Embryonic facial prominence (tissue), 1 donor: ENCODE results near the gene ARFGAP1.
"Not testable (repeated sequence)": the region's sequence is repeated elsewhere in the genome, so short reads cannot be mapped to it uniquely, and the experiment has no call there.

ENCODE experiments used
- DNase-seq: peaks from one replicate; pipeline ENCODE4 v3.0.0-alpha.2; 2016; ENCODE audit errors: extremely low spot score

ARFGAP1 gene

DNA sequence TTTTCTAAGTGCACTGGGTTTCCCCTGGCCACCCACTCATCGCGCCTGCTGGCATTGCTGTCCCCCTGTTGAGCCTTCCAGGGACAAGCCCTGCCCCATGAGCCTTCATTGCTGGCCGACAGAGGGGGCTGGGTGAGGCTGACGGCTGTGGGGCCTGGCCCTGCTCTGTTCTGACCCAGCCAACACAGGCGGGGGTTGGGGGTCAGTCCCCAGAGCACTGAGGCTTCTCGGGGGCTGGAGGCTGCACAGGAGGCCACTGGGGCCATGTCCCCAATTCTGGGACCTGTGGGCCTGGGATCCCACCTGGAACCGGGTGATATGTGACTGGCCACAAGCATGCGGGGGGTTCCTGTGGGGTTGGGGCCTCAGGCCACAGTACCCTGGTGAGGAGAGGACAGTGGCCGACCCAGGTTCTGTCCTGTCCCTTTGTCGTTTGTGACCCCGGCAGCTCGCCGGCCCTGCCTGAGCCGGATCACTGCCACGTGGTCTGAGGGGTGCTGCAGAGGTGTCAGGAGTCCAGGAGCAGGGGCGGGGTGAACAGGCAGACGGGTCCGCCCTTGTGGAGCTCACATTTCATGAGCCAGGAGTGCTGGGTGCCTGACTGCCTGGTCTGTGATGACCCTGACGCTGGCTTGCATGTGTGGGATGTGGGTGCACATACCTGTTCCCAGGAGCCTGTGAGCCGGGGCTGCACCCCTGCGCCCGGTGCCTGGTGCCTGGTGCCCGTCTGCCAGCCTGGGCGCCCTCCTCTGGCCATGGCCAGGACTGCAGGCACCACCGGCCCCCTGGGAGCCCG lies 18.3 kb downstream of the ARFGAP1 start:
- DNase-seq = no peak

DNA sequence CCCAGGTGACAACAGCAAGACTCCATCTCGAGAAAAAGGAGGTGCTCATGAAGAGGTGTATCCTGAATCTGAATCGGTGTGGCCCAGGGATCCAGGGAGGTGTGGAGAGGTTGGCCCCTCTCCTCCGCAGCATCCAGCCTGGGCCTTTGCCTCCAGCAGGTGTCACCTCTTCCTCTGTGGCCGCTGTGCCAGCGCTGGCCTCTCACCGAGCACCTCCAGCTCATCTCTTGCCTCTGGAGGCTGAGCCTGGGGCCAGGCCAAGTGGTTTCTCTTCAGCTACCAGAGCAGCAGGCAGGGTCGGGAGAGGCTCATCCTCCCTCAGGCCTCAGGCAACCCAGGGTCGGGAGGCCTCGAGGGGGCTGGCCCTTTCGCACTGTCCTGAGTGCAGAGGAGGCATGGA lies 19.2 kb downstream of the ARFGAP1 start:
- no peak for DNase-seq

DNA sequence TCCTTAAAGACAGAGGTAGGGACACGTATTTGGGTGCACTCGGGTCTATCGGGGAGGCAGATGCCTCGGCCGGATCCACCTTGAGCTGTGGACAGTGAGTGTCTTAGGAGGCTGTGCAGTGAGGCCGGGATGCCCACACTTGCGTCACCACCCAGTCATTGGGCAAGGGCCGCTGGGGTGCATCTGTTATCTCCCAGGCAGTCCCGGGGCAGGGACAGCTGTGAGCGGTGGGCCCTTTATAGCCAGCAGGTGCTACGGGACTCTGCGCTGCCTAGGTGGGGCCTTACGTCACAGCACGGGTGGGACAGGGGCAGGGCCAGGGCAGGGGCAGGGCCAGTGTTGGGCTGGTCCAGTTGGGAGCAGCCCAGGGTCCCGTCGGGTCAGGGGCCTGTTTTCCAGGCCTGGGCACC lies 19.7 kb downstream of the ARFGAP1 start:
- no peak for DNase-seq

DNA sequence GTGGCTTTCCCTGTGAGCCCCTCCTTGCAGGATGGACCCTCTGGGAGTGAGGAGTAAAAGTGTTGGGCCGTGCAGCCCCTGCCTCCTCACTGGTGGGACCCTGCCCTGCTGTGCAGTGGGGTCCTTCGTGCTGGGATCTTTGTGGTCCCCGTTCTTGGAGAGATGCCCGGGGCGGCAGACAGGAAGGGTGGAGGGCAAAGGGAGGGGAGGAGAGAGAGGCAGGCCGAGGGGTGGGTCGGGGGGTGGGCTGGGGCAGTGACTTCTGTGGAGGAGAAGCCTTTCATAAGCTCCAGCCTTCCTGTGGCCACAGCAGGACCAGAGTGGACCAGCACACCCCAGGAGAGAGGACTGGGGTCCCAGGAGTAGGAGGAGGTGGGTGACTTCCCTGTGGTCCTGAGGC lies 20.3 kb downstream of the ARFGAP1 start, which contains the start of gene COL20A1:
TSS of gene COL20A1 (plus strand) at position 283 of the 400 bp plus-strand sequence. CDS start 1,922 bp downstream, outside the sequence.
- no peak for DNase-seq

DNA sequence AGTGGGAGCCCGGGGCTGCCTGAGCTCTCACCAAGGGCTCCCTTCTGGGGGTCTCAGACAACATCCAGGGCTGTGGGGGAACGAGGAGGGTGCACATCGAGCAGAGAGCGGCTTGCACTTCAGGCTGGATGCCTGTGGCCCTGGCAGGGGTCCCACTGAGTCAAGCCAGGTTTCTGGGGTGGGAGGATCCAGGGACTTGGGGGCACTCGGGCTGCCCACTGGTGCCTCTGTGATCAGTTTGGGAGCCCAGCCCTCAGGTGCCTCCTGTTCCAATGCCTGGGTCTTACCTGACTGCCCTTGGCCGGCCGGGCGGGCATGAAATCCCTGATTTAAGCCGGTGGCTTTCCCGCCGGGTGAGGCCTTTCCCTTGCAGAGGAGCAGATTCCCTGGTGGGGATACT lies 20.8 kb downstream of the ARFGAP1 start:
- no peak for DNase-seq

DNA sequence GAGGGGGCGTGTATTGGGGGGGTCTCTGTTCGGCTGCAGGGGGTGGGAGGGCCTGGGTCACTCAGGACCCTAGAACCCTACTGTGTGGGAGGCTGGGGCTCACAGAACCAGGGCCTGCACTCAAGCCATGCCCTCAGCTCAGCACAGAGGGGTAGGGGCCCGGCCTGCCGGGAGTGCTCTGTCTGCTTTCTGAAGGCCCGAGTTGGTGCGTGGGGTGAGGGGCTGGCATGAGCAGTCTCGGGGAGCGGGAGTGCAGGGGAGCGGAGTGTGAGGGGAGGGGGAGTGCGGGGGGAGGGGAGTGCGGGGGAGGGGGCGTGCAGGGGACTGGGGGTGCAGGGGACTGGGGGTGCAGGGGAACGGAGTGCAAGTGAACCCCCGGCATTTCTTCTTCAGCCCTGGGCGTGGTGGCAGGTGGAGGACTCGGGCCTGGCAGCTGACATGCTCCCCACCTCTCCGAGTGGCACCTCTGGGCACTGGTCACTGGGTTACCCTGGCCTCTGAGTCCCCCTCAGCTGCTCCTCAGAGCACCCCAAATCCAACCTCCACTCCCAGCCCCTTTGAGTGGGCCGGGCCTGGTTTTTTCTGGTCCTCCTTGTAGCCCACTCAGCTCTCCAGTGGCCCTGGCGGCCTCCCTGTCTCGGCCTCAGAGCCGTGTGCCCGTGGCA lies 21.4 kb downstream of the ARFGAP1 start:
- DNase-seq = no peak

DNA sequence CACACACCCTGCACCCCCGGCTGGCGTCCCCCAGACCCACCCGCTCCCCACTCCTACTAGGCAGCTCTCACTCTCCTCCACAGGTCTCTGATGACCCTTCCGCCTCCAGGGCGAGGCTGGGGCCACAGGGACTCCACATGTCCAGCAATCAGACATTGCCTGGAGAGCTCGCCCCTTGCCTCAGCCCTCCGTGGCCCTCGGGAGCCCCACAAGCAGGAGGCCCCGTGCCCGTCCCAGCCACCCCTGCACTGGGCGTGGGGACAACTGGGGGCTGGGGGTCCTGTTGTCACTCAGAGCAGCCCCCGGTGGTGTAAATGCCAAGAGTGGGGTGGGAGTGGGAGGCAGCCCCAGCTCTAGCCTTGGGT lies 21.9 kb downstream of the ARFGAP1 start:
- no peak for DNase-seq

DNA sequence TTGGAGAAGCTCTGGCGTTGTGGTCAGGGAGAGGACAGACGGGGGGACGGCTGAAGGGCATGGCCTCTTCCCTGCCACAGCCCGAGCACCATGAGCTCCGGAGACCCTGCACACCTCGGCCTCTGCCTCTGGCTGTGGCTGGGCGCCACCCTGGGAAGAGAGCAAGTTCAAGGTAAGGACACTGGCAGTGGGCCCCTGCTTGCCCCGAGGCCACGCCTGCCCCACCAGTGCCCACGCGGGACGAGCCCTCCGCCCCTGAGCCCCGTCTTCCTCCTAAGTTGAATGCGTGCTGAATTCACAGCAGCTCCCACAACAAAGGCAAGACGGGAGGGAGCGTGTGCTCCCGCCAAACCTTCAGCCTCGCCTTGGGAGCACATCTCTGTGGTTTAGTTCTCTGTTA lies 22.4 kb downstream of the ARFGAP1 start:
- no peak for DNase-seq

DNA sequence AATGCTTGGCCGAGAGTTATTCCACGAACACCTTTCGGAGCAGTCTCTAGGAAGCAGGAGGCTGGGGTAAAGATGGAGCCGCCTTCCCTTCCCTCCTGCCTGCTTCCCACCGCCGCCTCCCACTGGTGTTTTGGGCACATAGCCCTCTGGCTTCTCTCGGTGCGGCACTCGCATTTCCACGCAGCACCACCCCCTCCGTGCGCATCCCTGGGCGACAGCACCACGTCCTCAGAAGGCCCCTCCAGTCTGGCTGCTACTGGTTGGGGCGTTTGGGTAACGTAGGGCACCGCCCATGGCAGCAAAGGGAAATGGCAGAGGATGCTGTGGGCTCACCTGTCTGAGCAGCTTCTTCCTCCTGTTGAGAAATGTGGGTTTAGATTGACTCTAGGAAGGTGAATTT lies 22.8 kb downstream of the ARFGAP1 start:
- no peak for DNase-seq

DNA sequence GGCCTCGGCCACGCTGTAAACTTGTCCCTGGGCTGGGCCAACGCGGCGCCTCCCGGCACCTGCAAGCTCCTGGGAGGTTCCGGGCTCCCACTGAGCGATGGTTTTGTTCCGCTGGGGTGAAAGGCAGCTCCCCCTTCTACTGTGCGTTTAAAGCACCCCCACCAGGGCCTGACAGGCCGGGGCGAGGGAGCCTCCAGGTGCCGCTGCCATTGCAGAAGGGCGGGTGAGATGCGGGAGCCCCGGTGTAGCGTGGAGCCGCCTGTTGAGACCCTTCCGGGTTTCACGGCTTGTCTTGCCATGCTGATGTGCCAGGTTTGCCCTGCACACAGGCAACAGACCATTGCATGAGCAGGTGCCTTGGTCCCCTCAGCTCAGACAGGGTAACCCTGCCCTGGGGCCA lies 23.2 kb downstream of the ARFGAP1 start:
- DNase-seq = no peak

DNA sequence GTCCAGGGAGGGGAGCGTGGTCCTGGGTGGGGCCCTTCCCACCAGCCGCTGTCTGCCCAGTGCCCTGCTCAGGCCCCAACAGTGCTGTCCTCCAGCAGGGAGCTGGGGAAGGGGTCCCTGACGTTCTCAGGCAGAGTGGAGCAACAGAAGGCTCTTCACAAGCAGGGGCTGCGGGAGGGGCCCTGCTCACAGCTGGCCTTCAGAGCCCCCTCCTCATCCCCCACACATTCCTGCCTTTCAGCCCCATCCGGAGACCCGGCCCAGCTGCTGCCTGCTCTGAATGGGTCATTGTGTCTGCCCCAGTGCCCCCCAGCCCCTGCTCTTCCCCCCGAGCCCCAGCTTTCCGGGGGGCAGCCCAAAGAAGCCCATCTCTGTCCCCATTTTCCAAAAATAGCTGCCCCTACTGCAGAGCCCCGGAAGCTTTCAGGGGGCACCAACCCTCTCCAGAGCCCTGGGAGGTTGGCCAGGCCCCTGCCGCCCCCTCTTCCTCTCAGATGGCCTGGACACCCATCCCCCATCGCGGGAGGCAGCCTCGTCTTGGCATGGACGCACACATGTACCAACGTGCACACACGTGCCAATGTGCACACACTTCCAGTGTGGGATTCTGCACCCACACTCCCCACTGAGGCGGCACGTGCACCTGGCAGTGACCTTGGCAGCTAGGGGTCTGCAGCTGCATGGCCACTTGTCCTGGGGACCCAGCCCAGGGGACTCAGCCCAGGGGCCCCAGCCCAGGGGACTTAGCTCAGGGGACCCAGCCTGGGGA lies 24.1 kb downstream of the ARFGAP1 start:
- no peak for DNase-seq

DNA sequence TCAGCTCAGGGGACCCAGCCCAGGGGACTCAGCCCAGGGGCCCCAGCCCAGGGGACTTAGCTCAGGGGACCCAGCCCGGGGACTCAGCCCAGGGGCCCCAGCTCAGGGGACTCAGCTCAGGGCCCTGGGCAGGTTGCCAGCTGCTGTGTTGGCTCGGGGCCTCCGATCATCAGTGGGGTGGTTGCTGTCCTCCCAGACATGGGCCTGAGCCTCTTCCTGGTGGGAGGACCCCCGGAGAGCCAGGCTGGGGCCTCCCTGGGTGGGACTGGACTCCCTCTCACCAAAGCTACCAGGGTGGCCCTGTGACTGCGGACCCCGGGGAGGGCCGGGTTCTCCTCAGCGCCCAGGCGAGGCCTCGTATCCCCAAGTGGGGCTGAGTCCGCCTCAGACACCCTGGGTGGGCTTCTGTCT lies 24.8 kb downstream of the ARFGAP1 start:
- DNase-seq = no peak

DNA sequence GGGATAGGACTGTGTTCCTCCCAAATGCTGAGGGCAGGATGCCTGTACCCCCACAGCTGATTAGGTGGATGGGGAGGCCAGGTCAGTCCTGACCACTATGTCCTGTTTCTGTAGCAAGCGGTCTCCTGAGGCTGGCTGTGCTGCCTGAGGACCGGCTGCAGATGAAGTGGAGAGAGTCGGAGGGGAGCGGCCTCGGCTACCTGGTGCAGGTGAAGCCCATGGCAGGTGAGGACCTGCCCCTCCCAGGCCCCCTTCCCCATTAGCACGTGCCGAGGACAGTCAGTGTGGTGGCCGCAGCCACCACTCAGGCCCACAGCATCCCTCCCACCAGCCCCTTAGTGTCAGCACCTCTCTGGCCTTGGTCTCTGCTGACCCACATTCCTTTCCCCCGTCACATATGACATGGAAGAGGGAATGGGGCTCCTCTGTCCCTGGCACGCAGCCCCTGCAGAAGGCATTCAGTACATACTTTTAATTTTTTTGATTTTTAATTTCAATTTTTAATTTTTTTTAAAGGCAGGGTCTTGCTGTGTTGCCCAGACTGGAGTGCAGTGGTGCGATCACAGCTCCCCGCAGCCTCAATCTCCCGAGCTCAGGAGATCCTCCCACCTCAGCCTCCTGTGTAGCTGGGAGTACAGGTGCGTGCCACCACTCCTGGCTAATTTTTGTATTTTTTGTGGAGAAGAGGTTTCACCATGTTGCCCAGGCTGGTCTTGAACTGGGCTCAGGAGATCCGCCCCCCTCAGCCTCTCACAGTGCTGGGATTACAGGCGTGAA lies 25.4 kb downstream of the ARFGAP1 start:
- DNase-seq = no peak

DNA sequence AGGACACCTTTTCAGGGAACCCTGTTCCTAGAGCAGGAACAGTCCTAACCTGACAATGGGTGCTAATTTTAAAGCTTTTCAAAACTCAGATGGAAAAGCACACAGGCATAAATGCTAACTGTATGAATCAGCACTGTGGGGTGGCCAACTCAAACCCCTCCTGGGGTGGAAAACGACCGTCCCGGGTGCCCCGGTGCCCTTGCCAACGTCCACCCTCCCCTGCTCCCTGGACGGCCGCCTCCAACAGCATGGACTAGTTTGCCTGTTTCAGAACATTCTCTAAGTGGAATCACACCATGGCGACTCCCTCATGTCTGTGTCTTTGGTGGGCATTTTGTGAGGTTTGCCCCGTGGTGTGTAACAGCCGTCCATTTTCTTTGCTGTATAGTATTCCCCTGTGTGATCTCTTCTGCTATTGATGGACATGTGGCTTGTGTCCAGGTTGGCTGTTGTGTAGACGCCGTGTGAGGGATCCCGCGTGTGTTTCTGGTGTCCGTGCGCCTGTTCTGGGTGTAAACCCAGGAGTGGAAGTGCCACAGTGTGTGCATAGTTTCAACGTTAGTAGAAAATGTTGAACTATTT lies 26.2 kb downstream of the ARFGAP1 start:
- DNase-seq = no peak

DNA sequence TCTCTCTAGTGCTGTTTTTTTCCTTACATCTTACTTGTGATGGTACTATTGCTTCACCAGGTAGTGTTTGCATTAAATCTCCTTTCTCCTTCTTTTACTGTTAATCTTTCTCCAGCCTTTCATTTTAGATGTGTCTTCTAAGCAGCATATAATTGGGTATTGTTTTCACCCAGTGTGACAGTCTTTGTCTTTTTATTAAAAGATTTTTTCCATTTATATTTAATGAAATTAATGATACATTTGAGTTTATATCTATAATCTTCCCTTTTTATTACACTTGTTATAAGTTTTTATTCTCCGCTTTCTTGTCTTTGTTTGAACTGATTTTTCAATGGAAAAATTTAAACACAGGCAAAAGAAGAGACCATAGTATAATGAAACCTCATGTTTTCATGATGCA lies 29.1 kb downstream of the ARFGAP1 start:
- DNase-seq = no peak

DNA sequence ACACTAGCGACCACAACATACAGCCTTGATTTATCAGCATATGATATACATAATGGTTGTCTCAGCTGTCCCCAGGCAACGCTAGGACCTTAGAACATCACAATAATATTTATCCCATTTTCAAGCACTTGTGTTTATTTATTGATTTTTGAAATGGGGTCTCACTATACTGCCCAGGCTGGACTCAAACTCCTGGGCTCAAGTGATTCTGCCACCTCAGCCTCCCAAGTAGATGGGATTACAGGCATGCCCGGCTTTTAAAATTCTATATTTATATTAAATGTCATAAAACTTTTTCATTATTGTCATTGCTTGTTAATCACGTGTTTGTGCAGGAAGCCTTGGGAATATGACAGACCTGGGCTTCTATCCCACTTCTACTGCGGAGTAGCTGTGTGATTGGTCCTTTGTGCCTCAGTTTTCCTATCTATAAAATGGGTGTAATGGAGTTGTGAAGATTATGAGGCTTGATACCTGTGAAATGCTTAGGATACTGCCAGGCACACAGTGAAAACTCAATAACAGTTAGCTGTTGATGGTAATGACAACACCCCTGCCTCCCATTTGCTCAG lies 30.6 kb downstream of the ARFGAP1 start:
- DNase-seq = no peak

DNA sequence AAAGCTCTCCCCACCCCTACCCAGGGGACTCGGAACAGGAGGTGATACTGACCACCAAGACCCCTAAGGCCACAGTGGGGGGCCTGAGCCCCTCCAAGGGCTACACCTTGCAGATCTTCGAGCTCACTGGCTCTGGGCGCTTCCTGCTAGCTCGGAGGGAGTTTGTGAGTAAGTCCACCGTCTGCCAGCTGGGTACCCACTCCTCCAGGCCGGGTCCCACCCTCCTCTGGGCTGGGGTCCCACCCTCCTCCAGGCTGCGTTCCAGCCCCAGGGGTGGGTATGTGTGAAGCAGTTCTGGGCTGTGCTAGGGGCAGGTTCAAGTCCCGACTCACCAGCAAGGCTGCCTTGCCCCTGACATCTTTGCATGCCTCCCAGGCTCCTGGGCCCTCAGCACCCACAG lies 32.8 kb downstream of the ARFGAP1 start:
- no peak for DNase-seq

DNA sequence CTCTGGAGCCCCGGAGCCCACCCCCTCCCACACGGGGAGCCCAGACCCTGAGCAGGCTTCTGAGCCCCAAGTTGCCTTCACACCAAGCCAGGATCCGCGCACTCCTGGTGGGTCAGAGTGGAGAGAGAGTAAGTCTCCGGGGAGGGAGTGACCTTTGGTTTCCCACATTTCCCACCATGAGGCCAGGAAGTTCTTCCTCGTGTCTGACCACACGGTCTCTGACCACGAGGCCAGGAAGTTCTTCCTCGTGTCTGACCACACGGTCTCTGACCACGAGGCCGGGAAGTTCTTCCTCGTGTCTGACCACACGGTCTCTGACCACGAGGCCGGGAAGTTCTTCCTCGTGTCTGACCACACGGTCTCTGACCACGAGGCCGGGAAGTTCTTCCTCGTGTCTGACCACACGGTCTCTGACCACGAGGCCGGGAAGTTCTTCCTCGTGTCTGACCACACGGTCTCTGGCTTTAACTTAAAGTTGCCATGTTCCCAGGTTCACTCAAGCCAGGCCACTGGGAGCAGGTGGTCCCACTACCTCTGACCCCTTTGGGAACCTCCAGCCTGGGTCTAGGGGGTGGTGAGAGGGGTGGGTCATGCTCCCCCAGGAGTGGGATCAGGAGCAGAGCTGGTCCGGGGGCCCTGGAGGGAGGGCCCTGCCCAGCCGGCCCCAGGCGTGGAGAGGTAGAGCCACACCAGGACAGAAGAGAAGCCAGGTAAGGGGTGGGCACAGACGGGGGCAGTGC lies 33.5 kb downstream of the ARFGAP1 start:
- not testable (repeated sequence) for DNase-seq

DNA sequence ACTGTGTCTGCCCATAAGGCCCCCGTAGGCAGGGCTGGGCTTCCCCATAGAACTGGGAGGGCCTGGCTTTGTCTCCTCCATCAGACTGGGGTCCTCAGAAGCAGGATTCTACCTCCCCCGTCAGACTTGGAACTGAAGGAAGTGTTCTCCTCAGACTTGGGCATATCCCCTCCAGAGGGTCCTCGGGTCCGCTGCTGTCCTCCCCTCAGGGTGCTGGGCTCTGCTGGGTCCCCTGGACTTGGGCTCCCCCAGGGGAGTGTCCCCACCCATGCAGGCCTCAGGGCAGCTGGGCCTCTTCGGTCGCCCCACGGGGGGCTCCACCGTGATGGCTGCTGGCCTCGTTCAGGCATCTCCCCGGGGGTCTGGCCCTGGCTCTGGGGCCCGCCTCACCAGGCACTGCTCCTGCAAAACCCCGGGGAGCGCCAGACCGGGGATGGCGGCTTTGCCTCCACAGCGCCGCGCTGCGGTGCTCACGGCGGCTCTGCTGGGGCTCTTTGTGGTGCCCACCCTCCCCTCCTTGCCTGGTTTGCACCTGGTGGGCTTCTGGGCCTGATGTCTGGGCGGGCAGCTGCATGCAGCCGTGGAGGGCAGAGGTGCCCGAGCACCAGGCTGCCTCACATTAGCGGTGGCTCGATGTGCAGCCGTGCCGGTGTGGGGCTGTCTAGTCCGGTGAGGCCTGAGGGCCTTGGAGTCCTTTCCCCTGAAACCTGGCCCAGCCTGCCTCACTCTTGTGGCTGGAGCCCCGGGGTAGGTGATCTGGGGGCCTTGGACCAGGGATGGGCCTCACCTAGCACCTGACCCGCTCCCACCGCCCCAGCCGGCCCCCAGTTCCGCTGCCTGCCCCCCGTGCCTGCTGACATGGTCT lies 34.3 kb downstream of the ARFGAP1 start:
- DNase-seq = no peak
